ENCODE data around the gene MYO9B.
"Not testable (repeated sequence)": the region's sequence is repeated elsewhere in the genome, so short reads cannot be mapped to it uniquely, and the experiment has no call there.

The MYO9B gene

DNA sequence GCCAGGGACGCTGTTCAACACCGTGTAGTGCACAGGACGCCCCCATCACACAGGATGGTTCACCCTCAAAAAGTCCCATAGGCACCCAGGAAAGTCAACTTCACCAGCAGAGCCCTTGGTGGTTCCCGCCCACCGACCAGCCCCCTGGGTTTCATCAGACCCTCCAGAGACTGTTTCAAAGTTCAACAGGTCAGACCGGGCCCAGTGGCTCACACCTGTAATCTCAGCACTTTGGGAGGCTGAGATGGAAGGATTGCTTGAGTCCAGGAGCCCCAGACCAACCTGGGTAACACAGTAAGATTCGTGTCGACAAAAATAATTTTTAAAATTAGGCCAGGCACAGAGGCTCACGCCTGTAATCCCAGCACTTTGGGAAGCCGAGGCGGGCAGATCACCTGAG lies 61.0 kb downstream of the MYO9B start:
- no peak for DNase-seq
- H3K4me3 ChIP-seq (ENCODE audit: low read depth, low read length) = no peak overlapping the region
- peaks cover 3% of the 10 kb centered on the region for H3K36me3 ChIP-seq
- TF ChIP-seq, protein P1, sequence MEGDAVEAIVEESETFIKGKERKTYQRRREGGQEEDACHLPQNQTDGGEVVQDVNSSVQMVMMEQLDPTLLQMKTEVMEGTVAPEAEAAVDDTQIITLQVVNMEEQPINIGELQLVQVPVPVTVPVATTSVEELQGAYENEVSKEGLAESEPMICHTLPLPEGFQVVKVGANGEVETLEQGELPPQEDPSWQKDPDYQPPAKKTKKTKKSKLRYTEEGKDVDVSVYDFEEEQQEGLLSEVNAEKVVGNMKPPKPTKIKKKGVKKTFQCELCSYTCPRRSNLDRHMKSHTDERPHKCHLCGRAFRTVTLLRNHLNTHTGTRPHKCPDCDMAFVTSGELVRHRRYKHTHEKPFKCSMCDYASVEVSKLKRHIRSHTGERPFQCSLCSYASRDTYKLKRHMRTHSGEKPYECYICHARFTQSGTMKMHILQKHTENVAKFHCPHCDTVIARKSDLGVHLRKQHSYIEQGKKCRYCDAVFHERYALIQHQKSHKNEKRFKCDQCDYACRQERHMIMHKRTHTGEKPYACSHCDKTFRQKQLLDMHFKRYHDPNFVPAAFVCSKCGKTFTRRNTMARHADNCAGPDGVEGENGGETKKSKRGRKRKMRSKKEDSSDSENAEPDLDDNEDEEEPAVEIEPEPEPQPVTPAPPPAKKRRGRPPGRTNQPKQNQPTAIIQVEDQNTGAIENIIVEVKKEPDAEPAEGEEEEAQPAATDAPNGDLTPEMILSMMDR (IDR thresholded peaks at IDR 0.05; ENCODE audit: low read depth, low read length) = no peak
- no peaks in the 10 kb centered on the region for H3K27me3 ChIP-seq (ENCODE audit: insufficient read depth, low read depth, severe bottlenecking)
- no peak overlapping the region for H3K27ac ChIP-seq
- H3K9me3 ChIP-seq (ENCODE audit: severe bottlenecking) = no peaks in the 10 kb centered on the region

DNA sequence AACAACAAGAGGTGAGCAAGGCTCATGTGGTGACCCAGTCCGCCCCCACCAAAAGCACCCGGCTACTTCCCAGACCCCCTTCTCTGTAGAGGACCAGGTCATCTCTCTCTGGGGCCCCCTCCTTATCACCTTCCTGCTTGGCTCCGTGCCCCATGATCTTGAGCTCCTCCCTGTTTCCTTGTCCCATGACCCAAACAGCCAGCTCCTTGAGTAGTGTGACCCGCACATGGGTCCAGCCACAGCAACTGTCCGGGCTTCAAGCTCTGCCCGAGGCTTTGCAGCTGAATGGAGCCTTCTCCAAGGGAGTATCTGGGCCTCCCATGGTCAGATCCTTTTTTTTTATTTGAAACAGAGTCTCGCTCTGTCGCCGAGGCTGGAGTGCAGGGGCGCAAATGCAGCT lies 61.8 kb downstream of the MYO9B start:
- no peak overlapping the region for H3K4me3 ChIP-seq (ENCODE audit: low read depth, low read length)
- H3K27me3 ChIP-seq (ENCODE audit: insufficient read depth, low read depth, severe bottlenecking) = no peaks in the 10 kb centered on the region
- DNase-seq = no peak
- no peaks in the 10 kb centered on the region for H3K9me3 ChIP-seq (ENCODE audit: severe bottlenecking)
- no peak overlapping the region for H3K27ac ChIP-seq
- H3K36me3 ChIP-seq = peaks cover 7% of the 10 kb centered on the region
- TF ChIP-seq, protein P1 (IDR thresholded peaks at IDR 0.05; ENCODE audit: low read depth, low read length) = no peak

DNA sequence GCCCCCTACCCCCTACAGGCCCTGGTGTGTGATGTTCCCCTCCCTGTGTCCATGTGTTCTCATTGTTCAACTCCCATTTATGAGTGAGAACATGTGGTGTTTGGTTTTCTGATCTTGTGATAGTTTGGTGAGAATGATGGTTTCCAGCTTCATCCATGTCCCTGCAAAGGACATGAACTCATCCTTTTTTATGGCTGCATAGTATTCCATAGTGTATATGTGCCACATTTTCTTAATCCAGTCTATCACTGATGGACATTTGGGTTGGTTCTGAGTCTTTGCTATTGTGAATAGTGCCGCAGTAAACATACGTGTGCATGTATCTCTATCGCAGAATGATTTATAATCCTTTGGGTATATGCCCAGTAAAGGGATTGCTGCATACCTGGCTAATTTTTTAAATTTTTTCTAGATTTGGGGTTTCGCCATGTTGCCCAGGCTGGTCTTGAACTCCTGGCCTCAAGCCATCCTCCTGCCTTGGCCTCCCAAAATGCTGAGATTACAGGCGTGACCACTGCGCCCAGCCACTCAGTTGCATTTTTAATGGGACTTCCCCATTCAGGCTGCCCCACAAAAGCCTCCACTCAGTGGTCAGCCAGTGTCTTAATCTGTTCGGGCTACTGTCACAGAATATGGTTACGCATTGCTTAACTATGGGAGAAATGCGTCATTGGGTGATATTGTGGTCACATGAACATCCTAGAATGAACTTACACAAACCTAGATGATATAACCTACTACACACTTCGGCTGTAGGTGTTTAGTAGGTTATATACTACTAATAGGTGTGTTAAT lies 62.7 kb downstream of the MYO9B start:
- DNase-seq; H3K4me3 ChIP-seq (ENCODE audit: low read depth, low read length); H3K27me3 ChIP-seq (ENCODE audit: insufficient read depth, low read depth, severe bottlenecking); H3K27ac ChIP-seq; H3K36me3 ChIP-seq; H3K9me3 ChIP-seq (ENCODE audit: severe bottlenecking): not testable (repeated sequence)

DNA sequence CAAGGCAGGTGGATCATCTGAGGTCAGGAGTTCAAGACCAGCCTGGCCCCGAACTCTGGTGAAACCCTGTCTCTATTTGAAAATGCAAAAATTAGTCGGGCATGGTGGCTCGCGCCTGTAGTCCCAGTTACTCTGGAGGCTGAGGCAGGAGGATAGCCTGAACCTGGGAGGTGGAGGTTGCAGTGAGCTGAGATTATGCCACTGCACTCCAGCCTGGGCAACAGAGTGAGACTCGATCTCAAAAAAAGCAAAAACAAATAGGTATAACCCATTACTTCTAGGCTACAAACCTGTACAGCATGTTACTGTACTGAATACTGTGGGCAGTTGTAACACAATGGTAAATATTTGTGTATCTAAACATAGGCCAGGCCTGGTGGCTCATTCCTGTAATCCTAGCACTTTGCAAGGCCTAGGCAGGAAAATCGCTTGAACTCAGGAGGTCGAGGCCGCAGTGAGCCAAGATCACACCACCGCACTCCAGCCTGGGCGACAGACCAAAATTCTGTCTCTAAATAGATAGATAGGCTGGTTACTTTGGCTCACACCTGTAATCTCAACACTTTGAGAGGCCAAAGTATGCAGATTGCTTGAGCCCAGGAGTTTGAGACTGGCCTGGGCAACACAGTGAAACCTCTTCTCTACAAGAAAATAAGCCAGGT lies 63.5 kb downstream of the MYO9B start:
- H3K36me3 ChIP-seq = peaks cover 7% of the 10 kb centered on the region
- H3K27ac ChIP-seq = no peak overlapping the region
- DNase-seq = no peak
- no peak overlapping the region for H3K4me3 ChIP-seq (ENCODE audit: low read depth, low read length)
- TF ChIP-seq, protein P1 (IDR thresholded peaks at IDR 0.05; ENCODE audit: low read depth, low read length) = no peak
- H3K27me3 ChIP-seq (ENCODE audit: insufficient read depth, low read depth, severe bottlenecking) = no peaks in the 10 kb centered on the region
- no peaks in the 10 kb centered on the region for H3K9me3 ChIP-seq (ENCODE audit: severe bottlenecking)

DNA sequence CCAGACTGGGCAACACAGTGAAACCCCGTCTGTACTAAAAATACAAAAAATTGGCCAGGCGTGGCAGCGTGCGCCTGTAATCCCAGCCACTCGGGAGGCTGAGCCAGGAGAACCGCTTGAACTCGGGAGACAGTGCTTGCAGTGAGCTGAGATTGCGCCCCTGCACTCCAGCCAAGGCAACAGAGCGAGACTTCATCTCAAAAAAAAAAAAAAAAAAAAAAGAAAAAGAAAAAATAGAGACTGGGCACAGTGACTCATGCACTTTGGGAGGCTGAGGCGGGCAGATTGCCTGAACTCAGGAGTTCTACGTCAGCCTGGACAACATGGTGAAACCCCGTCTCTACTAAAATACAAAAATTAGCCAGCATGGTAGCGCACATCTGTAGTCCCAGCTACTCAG lies 69.2 kb downstream of the MYO9B start:
- H3K27ac ChIP-seq; H3K27me3 ChIP-seq (ENCODE audit: insufficient read depth, low read depth, severe bottlenecking); DNase-seq; H3K4me3 ChIP-seq (ENCODE audit: low read depth, low read length); H3K9me3 ChIP-seq (ENCODE audit: severe bottlenecking): not testable (repeated sequence)
- peaks cover 35% of the 10 kb centered on the region for H3K36me3 ChIP-seq

DNA sequence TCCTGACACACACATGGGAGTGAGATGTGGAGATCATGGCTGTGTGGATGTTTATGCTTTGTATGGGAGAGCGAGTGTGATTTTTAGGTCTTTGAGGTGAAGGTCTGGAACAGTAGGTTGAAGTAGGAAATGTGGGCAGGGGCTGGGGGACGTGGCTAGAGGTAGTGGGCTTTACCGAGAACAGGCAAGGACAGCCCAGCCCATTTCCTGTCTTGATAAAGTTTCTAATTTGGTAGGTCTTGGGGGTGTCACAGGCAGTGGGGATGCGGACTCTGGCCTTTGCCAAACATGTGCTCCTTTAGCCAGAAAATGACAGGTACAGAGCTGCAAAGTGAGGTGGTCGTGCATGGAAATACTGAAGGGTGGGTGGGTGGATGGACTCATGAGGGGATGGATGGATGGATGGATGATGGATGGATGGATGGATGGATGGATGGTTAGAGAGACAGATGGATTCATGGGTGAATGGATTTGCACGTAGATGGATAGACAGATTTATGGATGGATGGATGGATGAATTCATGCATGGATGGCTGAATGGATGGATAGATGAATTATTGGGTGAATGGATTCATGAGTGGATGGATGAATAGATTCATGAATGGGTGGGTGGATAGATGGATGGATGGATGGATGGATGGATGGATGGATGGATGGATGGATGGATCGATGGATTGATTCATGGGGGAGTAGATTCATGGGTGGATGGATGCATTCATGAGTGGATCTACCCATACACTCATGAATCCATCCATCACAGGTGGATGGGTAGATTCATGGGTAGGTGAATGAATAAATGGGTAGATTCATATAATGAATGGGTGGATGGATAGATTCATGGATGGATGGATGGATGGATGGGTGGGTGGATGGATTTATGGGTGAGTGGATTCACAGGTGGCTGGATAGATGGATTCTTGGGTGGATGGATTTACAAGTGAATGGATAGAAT lies 70.2 kb downstream of the MYO9B start:
- TF ChIP-seq, protein P1 (IDR thresholded peaks at IDR 0.05; ENCODE audit: low read depth, low read length) = no peak
- DNase-seq = no peak
- H3K9me3 ChIP-seq (ENCODE audit: severe bottlenecking) = no peaks in the 10 kb centered on the region
- H3K27ac ChIP-seq = no peak overlapping the region
- peaks cover 38% of the 10 kb centered on the region for H3K36me3 ChIP-seq
- no peak overlapping the region for H3K4me3 ChIP-seq (ENCODE audit: low read depth, low read length)
- no peaks in the 10 kb centered on the region for H3K27me3 ChIP-seq (ENCODE audit: insufficient read depth, low read depth, severe bottlenecking)

Measured in WERI-Rb-1 (cell line).